ENCODE measurements around the gene SLC25A29.

DNA sequence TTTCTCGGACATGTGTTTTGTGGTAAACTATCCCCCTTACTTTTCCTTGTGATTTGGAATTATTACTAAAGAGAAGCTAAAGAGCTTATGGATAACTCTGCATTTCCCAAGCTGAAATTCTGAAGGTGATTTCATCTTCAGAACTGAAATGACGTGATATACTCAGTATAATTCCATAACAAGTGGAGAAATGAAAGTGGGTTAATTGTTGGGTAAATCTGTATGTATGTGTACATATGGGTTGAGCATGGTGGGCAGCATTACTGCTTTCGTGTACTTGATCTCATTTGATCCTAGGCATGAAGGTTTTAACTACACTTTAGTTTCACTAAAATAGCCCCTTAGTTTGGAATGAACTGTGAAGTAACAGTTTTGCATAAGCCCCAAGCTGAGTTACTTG, 63.2 kb downstream of the SLC25A29 start:
- TF ChIP-seq YY1 (IDR thresholded peaks at IDR 0.05; ENCODE audit: insufficient read depth, insufficient read length) (no peak), ZNF274 (IDR thresholded peaks at IDR 0.05; ENCODE audit: low read depth, low read length) (no peak), SUZ12 (IDR thresholded peaks at IDR 0.05; ENCODE audit: extremely low read depth, insufficient read depth, insufficient read length) (no peak)
